ENCODE measurements around the gene QRICH1. TPM values are rescaled to one million over a fixed set of nuclear protein-coding genes. Genes with fewer than 3 reads are reported as not detected.

QRICH1 gene
- polyA plus RNA-seq, 1 of the 3 experiments (the other 2 are of a cell fraction) = 58.5 TPM

DNA sequence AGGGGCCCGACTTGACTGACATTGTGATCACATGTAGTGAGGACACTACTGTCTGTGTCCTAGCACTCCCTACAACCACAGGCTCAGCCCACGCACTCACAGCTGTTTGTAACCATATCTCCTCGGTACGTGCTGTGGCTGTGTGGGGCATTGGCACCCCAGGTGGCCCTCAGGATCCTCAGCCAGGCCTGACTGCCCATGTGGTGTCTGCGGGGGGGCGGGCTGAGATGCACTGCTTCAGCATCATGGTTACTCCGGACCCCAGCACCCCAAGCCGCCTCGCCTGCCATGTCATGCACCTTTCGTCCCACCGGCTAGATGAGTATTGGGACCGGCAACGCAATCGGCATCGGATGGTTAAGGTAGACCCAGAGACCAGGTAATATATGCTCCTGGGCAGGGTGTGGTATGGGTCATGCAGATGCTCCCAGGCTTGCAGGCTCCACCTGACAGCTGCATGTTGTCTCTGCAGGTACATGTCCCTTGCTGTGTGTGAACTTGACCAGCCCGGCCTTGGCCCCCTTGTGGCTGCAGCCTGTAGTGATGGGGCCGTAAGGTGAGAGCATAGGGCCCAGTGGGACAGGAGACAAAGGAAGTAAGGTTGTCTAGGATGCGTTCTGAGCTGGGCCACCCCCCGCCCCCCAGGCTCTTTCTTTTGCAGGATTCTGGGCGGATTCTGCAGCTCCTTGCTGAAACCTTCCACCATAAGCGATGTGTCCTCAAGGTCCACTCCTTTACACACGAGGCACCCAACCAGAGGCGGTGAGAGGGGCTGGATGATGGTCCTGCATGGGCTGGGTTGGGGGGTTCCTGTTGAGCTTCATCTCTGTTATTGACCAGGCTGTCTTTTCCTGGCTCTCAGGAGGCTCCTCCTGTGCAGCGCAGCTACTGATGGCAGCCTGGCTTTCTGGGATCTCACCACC is 79.9 kb downstream of the QRICH1 start:
- H3K4me1 ChIP-seq (ENCODE audit: control insufficient read depth in 1 of 2, insufficient read depth in 2 of 2, low read depth in 1 of 2, low read length in 1 of 2) = peaks cover 0 to 19% of the 10 kb centered on the region in 2 experiments; a peak in 1 of 4 replicates
- no peaks in the 10 kb centered on the region for H3K9me3 ChIP-seq
- peaks cover 9 to 54% of the 10 kb centered on the region in 2 experiments for H3K36me3 ChIP-seq (replicated peaks in 1 of 2; ENCODE audit: control insufficient read depth in 1 of 2, insufficient read depth in 2 of 2, low read length in 1 of 2)
- no peak overlapping the region for H2AFZ ChIP-seq (ENCODE audit: low read depth)
- H3K9ac ChIP-seq = no peak overlapping the region
- POLR2A ChIA-PET = interaction anchor here (0.6 to 2.2 kb wide), 5 partner anchors 17 to 79 kb away, joined by 3 to 10 read pairs (median 4); no protein-coding TSS in a partner anchor
- H3K27me3 ChIP-seq (ENCODE audit: insufficient read depth) = no peaks in the 10 kb centered on the region
- CTCF ChIA-PET = interaction anchor here (0.6 to 14.2 kb wide), 15 partner anchors 8 to 161 kb away, joined by 3 to 114 read pairs (median 4); partner anchors contain the start of genes NDUFAF3 and P4HTM
- no peak overlapping the region for H3K4me2 ChIP-seq
- 80% methylated on average over 13 of the region's 24 CpGs for WGBS (ENCODE audit: low lambda C conversion rate)
- peaks cover 17% of the 10 kb centered on the region for H3F3A ChIP-seq (replicated peaks; ENCODE audit: insufficient read depth)
- no peaks in the 10 kb centered on the region for H3K9me2 ChIP-seq
- no peak overlapping the region for H3K27ac ChIP-seq (ENCODE audit: low read depth in 2 of 2, low read length in 1 of 2)
- H4K20me1 ChIP-seq (ENCODE audit: insufficient read depth) = peaks cover 59% of the 10 kb centered on the region
- H3K4me3 ChIP-seq (ENCODE audit: low read depth in 2 of 2, low read length in 1 of 2) = no peak overlapping the region
- DNase-seq = peak; percentile 72
- H3K79me2 ChIP-seq (ENCODE audit: insufficient read depth) = peaks cover 62% of the 10 kb centered on the region
- TF ChIP-seq, protein P1, sequence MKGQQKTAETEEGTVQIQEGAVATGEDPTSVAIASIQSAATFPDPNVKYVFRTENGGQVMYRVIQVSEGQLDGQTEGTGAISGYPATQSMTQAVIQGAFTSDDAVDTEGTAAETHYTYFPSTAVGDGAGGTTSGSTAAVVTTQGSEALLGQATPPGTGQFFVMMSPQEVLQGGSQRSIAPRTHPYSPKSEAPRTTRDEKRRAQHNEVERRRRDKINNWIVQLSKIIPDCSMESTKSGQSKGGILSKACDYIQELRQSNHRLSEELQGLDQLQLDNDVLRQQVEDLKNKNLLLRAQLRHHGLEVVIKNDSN (IDR thresholded peaks at IDR 0.05; ENCODE audit: borderline replicate concordance, low read depth) = no peak
- TF ChIP-seq GABPA (IDR thresholded peaks at IDR 0.05; ENCODE audit: low read depth) (no peak), RXRA (IDR thresholded peaks at IDR 0.05; ENCODE audit: borderline replicate concordance, low read depth) (no peak), RAD21 (IDR thresholded peaks at IDR 0.05; ENCODE audit: low read length) (peak; percentile 45), MEF2A (IDR thresholded peaks at IDR 0.05; ENCODE audit: borderline replicate concordance, low read depth) (no peak), RFX5 (IDR thresholded peaks at IDR 0.05; ENCODE audit: low read length) (no peak), CHD2 (IDR thresholded peaks at IDR 0.05; ENCODE audit: low read length, partially characterized antibody) (no peak), RCOR1 (IDR thresholded peaks at IDR 0.05; ENCODE audit: low read length) (no peak), EP300 (IDR thresholded peaks at IDR 0.05; ENCODE audit: borderline replicate concordance in 1 of 2, low read depth in 1 of 2, low read length in 1 of 2) (no peak), ELF1 (IDR thresholded peaks at IDR 0.05) (no peak), TEAD4 (IDR thresholded peaks at IDR 0.05; ENCODE audit: borderline replicate concordance, insufficient read depth) (no peak), GATA2 (CRISPR knock-in tag; IDR thresholded peaks at IDR 0.05) (no peak), FOSL2 (IDR thresholded peaks at IDR 0.05; ENCODE audit: borderline replicate concordance, low read depth) (no peak), POLR2AphosphoS5 (IDR thresholded peaks at IDR 0.05; ENCODE audit: low read depth, low read length) (no peak; the same call in 1 of the 2 replicates), JUND (IDR thresholded peaks at IDR 0.05) (no peak), EZH2phosphoT487 (IDR thresholded peaks at IDR 0.05; ENCODE audit: borderline replicate concordance, low read depth) (no peak), FOXM1 (IDR thresholded peaks at IDR 0.05; ENCODE audit: low read depth) (no peak), SIN3A (IDR thresholded peaks at IDR 0.05; ENCODE audit: borderline replicate concordance, low read depth, low read length) (0 out of 2 replicates have a peak, but pooled peaks have one; percentile 40), TCF12 (IDR thresholded peaks at IDR 0.05) (no peak)
- TF ChIP-seq, protein P2, sequence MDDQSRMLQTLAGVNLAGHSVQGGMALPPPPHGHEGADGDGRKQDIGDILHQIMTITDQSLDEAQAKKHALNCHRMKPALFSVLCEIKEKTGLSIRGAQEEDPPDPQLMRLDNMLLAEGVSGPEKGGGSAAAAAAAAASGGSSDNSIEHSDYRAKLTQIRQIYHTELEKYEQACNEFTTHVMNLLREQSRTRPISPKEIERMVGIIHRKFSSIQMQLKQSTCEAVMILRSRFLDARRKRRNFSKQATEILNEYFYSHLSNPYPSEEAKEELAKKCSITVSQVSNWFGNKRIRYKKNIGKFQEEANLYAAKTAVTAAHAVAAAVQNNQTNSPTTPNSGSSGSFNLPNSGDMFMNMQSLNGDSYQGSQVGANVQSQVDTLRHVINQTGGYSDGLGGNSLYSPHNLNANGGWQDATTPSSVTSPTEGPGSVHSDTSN (IDR thresholded peaks at IDR 0.05) = no peak
- TF ChIP-seq, protein P3, sequence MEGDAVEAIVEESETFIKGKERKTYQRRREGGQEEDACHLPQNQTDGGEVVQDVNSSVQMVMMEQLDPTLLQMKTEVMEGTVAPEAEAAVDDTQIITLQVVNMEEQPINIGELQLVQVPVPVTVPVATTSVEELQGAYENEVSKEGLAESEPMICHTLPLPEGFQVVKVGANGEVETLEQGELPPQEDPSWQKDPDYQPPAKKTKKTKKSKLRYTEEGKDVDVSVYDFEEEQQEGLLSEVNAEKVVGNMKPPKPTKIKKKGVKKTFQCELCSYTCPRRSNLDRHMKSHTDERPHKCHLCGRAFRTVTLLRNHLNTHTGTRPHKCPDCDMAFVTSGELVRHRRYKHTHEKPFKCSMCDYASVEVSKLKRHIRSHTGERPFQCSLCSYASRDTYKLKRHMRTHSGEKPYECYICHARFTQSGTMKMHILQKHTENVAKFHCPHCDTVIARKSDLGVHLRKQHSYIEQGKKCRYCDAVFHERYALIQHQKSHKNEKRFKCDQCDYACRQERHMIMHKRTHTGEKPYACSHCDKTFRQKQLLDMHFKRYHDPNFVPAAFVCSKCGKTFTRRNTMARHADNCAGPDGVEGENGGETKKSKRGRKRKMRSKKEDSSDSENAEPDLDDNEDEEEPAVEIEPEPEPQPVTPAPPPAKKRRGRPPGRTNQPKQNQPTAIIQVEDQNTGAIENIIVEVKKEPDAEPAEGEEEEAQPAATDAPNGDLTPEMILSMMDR (IDR thresholded peaks at IDR 0.05) = peak; percentile 69
- TF ChIP-seq, protein P4, sequence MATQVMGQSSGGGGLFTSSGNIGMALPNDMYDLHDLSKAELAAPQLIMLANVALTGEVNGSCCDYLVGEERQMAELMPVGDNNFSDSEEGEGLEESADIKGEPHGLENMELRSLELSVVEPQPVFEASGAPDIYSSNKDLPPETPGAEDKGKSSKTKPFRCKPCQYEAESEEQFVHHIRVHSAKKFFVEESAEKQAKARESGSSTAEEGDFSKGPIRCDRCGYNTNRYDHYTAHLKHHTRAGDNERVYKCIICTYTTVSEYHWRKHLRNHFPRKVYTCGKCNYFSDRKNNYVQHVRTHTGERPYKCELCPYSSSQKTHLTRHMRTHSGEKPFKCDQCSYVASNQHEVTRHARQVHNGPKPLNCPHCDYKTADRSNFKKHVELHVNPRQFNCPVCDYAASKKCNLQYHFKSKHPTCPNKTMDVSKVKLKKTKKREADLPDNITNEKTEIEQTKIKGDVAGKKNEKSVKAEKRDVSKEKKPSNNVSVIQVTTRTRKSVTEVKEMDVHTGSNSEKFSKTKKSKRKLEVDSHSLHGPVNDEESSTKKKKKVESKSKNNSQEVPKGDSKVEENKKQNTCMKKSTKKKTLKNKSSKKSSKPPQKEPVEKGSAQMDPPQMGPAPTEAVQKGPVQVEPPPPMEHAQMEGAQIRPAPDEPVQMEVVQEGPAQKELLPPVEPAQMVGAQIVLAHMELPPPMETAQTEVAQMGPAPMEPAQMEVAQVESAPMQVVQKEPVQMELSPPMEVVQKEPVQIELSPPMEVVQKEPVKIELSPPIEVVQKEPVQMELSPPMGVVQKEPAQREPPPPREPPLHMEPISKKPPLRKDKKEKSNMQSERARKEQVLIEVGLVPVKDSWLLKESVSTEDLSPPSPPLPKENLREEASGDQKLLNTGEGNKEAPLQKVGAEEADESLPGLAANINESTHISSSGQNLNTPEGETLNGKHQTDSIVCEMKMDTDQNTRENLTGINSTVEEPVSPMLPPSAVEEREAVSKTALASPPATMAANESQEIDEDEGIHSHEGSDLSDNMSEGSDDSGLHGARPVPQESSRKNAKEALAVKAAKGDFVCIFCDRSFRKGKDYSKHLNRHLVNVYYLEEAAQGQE (IDR thresholded peaks at IDR 0.05; ENCODE audit: low read depth, low read length) = no peak
- TF ChIP-seq, protein P5, sequence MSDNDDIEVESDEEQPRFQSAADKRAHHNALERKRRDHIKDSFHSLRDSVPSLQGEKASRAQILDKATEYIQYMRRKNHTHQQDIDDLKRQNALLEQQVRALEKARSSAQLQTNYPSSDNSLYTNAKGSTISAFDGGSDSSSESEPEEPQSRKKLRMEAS (IDR thresholded peaks at IDR 0.05; ENCODE audit: low read depth) = no peak

Measured in SK-N-SH (cell line).